Uterus (tissue), 4 donors: ENCODE results near the gene GABRG3. TPM values are rescaled to one million over a fixed set of nuclear protein-coding genes. Genes with fewer than 3 reads are reported as not detected.

Experiments used
- DNase-seq, 2 donors: peaks; one replicate each; pipeline ENCODE4 v3.0.0-alpha.2; 2019 to 2020
- H3K27ac ChIP-seq, 2 donors: fragments of 200-600 bp; sonication (generic); 1 replicate in 1 of 2; 2 replicates in 1 of 2; pipeline ENCODE4 v1.5.1; 2016 to 2018
- H3K27me3 ChIP-seq, 2 donors: fragments of 200-600 bp; sonication (generic); one replicate each; pipeline ENCODE4 v1.5.1; 2018 to 2019; ENCODE audit warnings: control low read depth in 1 of 2
- H3K36me3 ChIP-seq, 2 donors: fragments of 200-600 bp; sonication (generic); one replicate each; pipeline ENCODE4 v1.5.1; 2019; ENCODE audit warnings: control low read depth in 1 of 2
- H3K4me1 ChIP-seq, 2 donors: fragments of 200-600 bp; sonication (generic); one replicate each; pipeline ENCODE4 v1.5.1; 2018 to 2019; ENCODE audit warnings: control low read depth in 1 of 2
- H3K4me3 ChIP-seq, 2 donors: fragments of 200-600 bp; sonication (generic); 1 replicate in 1 of 2; 2 replicates in 1 of 2; pipeline ENCODE4 v1.5.1; 2018 to 2019; ENCODE audit warnings: mild to moderate bottlenecking in 1 of 2
- H3K9me3 ChIP-seq, 2 donors: fragments of 200-600 bp; sonication (generic); one replicate each; pipeline ENCODE4 v1.5.1; 2019; ENCODE audit warnings: control low read depth in 1 of 2
- CTCF ChIP-seq, 4 experiments: fragments of 200-600 bp in 2 of 4; fragments of 450-650 bp in 2 of 4; sonication (generic) in 2 of 4; IDR thresholded peaks; one replicate each; pipeline ENCODE4 v1.5.1; 2016 to 2019; ENCODE audit warnings: antibody characterized with exemption in 4 of 4, mild to moderate bottlenecking in 2 of 4, moderate library complexity in 1 of 4
- POLR2A ChIP-seq, 2 donors: fragments of 450-650 bp; IDR thresholded peaks; one replicate each; pipeline ENCODE4 v1.6.1; 2016; ENCODE audit warnings: antibody characterized with exemption in 2 of 2, mild to moderate bottlenecking in 1 of 2, moderate library complexity in 1 of 2
- intact Hi-C: fragments of 100-400 bp; cut with DNase I; formaldehyde crosslinking; loops from one replicate; pipeline ENCODE4 v1.15.1; 2023; ENCODE audit warnings: low total_unique reads
- total RNA-seq, 4 donors: library from RNA; depleted of rRNA in 3 of 4; stranded (reverse); fragments of >200 nt in 3 of 4; gene quantifications; one replicate each; pipeline versions ENCODE4 v1.1.0 to v1.2.4, GENCODE V29; 2014 to 2023
- donor health status: DM: yes; HTN: yes; CAD: no.

The GABRG3 gene
- total RNA-seq, 4 donors from 2014 or later: 3.0 TPM; not detected in 3

DNA sequence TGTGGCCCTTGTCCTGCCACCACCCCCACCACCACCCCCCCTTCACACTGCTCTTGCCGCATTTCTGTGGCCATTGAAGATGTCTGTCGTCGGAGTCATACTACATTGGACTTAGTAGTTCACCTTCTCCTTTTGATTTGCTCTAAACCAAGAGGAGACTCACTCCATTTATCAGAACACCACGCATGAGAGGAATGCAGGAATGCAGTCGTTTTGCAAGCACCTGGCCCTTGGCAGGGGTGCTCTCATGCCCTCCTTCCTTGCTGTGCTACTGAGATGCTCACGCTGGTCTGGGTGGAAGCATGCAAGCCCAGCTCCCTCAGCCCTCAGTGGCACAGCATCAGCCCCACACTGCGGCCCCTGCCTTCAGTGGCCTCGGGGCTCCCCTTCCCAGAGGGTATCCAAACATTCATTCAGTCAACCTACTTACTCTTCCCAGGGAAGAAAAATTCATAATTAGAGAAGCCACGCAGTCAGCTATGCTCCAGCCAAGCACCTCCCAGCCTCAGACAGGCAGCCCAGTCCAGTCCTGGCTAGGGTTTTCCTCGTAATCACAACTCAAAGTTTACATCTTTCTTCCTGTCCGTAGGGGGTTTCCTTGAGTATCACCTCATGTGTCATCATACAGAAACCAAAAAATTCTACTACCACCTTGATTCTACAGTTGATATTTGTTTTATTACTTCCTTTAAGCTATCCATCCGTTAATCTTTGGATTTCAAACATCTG lies 520.0 kb downstream of the GABRG3 start:
- intact Hi-C loops: no loop called here
- H3K4me1 ChIP-seq: no peaks in the 10 kb centered on the region
- no peaks in the 10 kb centered on the region for H3K36me3 ChIP-seq
- no peak for DNase-seq
- H3K4me3 ChIP-seq: no peak overlapping the region
- no peak overlapping the region for H3K27ac ChIP-seq
- TF ChIP-seq POLR2A (IDR thresholded peaks at IDR 0.05) (no peak), CTCF (IDR thresholded peaks at IDR 0.05) (no peak)
- H3K9me3 ChIP-seq: no peaks in the 10 kb centered on the region
- no peaks in the 10 kb centered on the region for H3K27me3 ChIP-seq

- no peak for DNase-seq
Observed at GRCh38 chr15:27491666-27492621, 521.0 kb downstream of the GABRG3 start.

DNA sequence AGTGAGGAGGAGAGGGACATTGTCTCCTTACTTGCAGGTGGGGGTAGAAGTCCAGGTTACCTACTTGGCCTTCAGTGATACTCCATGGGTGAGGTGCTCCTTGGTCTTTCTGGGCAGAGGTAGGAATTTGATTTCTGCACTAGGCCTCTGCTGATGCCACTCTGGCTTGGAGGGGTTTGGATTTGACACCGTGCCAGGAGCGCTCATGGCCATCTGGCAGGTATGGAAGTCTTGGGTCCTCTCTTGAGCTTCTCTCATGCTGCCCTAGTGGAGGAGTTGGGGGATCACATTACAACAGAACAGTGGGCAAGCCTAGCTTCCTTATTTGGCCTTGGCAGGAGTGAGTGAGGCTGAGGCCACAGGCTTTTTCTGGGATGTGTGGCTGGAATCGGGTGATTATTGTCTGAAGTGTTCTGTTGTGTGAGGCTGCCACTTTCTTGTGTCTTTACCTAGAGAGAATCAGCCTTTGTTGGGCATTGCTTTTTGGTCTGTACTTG lies 525.0 kb downstream of the GABRG3 start:
- Histone ChIP-seq H3K36me3 (no peaks in the 10 kb centered on the region), H3K27ac (no peak overlapping the region), H3K4me3 (no peak overlapping the region), H3K27me3 (no peaks in the 10 kb centered on the region), H3K4me1 (no peaks in the 10 kb centered on the region), H3K9me3 (no peaks in the 10 kb centered on the region)
- TF ChIP-seq POLR2A (IDR thresholded peaks at IDR 0.05): no peak
- no peak for TF ChIP-seq CTCF (IDR thresholded peaks at IDR 0.05)
- DNase-seq: no peak
- intact Hi-C loops: no loop called here

More at GRCh38 chr15:27491666-27492621, 521.0 kb downstream of the GABRG3 start:
- Histone ChIP-seq H3K36me3 (no peaks in the 10 kb centered on the region), H3K27me3 (no peaks in the 10 kb centered on the region), H3K4me3 (no peak overlapping the region), H3K9me3 (no peaks in the 10 kb centered on the region), H3K27ac (no peak overlapping the region), H3K4me1 (no peaks in the 10 kb centered on the region)
- TF ChIP-seq POLR2A (IDR thresholded peaks at IDR 0.05): no peak
- intact Hi-C loops: no loop called here

DNA sequence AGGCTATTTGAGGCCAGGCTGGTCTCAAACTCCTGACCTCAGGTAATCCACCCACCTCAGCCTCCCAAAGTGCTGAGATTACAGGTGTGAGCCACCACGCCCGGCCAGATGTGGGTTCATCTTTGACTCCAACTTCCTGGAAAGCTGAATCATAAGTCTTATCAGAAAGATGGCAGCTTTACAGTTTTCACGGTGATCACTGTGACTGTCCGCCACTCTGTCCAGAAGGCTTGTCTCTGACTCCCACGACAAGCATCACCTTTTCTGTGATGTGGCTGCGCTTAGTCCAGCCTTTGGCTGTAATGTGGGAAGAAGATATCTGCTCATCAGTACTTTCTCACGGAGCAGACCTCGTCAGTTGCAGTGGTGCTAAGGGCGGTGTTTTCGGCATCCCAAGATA lies 527.7 kb downstream of the GABRG3 start:
- no peak for DNase-seq
- intact Hi-C loops: no loop called here
- Histone ChIP-seq H3K27me3 (no peaks in the 10 kb centered on the region), H3K36me3 (no peaks in the 10 kb centered on the region), H3K4me3 (no peak overlapping the region), H3K4me1 (no peaks in the 10 kb centered on the region), H3K27ac (no peak overlapping the region), H3K9me3 (no peaks in the 10 kb centered on the region)
- no peak for TF ChIP-seq POLR2A (IDR thresholded peaks at IDR 0.05)
- TF ChIP-seq CTCF (IDR thresholded peaks at IDR 0.05): no peak

GRCh38 chr15:27499191-27499590 lies 528.2 kb downstream of the GABRG3 start:
- intact Hi-C loops: no loop called here
- no peak overlapping the region for H3K27ac ChIP-seq
- no peaks in the 10 kb centered on the region for H3K9me3 ChIP-seq

More at GRCh38 chr15:27499191-27499590, 528.2 kb downstream of the GABRG3 start:
- TF ChIP-seq CTCF (IDR thresholded peaks at IDR 0.05) (no peak), POLR2A (IDR thresholded peaks at IDR 0.05) (no peak)
- DNase-seq: no peak
- Histone ChIP-seq H3K36me3 (no peaks in the 10 kb centered on the region), H3K27me3 (no peaks in the 10 kb centered on the region), H3K4me3 (no peak overlapping the region), H3K4me1 (no peaks in the 10 kb centered on the region)
